ENCODE results near the gene GANAB. TPM values are rescaled to one million over a fixed set of nuclear protein-coding genes. Genes with fewer than 3 reads are reported as not detected.

Gene GANAB
- total and polyA plus RNA-seq, 2 donors from 2014 or later: 110 to 309 TPM

DNA sequence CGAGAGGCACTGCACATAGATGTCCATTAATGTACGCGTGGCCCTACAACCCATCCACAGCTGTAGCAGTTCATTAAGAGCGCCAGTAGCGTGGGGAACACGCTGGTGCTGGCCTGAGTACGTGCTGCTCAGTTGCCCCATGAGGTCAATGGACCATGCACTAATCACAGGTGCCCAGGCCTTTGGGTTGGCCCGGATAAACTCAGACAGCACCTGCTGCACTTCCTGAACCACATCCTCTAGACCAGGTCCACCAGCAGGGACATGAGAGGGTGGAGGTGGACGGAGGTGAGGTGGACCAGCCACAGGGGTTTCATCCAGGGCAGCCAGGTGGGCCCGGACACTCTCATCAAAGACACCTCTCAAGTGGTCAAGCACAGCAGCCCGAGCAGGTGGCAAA lies 3.1 kb upstream of the GANAB start:
- Histone ChIP-seq H3K27ac (ENCODE audit: low read depth in 2 of 2, low read length in 2 of 2) (no peak overlapping the region), H3K36me3 (ENCODE audit: control insufficient read depth in 2 of 3, insufficient read depth in 3 of 3, low read length in 3 of 3) (peaks cover 0 to 19% (median 5%) of the 10 kb centered on the region in 3 donors), H3K9me3 (ENCODE audit: control insufficient read depth in 2 of 3, insufficient read depth in 1 of 3, low read length in 3 of 3) (no peaks in the 10 kb centered on the region), H3K27me3 (ENCODE audit: control insufficient read depth, insufficient read depth, low read length) (no peaks in the 10 kb centered on the region), H3K4me3 (ENCODE audit: low read length in 3 of 3) (no peak overlapping the region), H3K9ac (ENCODE audit: low read length in 3 of 3) (no peak overlapping the region), H3K4me1 (ENCODE audit: control insufficient read depth in 2 of 3, insufficient read depth in 2 of 3, low read depth in 1 of 3, low read length in 3 of 3) (peaks cover 0 to 20% (median 7%) of the 10 kb centered on the region in 3 donors)
- TF ChIP-seq, protein P1, sequence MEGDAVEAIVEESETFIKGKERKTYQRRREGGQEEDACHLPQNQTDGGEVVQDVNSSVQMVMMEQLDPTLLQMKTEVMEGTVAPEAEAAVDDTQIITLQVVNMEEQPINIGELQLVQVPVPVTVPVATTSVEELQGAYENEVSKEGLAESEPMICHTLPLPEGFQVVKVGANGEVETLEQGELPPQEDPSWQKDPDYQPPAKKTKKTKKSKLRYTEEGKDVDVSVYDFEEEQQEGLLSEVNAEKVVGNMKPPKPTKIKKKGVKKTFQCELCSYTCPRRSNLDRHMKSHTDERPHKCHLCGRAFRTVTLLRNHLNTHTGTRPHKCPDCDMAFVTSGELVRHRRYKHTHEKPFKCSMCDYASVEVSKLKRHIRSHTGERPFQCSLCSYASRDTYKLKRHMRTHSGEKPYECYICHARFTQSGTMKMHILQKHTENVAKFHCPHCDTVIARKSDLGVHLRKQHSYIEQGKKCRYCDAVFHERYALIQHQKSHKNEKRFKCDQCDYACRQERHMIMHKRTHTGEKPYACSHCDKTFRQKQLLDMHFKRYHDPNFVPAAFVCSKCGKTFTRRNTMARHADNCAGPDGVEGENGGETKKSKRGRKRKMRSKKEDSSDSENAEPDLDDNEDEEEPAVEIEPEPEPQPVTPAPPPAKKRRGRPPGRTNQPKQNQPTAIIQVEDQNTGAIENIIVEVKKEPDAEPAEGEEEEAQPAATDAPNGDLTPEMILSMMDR (IDR thresholded peaks at IDR 0.05; ENCODE audit: borderline replicate concordance, extremely low read depth, insufficient read depth): no peak
- FAIRE-seq (no peak), DNase-seq (no peak)
- intact Hi-C loops (cut with DNase I): no loop called here

DNA sequence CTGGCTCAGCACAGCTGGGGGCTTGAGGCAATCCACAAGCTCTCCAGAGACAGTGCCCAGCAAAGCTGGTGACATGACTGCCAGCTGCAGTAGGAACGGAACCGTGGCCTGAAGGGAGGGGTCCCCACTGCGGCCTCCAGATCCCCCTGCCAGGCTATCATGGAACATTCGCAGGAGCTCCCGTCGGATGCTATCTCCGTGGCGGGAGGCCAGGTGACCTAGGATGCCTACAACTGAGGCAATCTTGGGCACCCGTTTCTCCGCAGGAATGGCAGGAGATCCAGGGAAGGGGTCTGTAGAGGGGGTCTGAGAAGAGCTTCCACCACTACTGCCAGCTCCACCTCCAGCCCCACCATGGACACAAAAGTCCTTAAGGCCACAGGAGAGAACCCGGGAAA lies 2.6 kb upstream of the GANAB start:
- DNase-seq (no peak), FAIRE-seq (no peak)
- H3K36me3 ChIP-seq (ENCODE audit: control insufficient read depth in 2 of 3, insufficient read depth in 3 of 3, low read length in 3 of 3): peaks cover 0 to 24% (median 5%) of the 10 kb centered on the region in 3 donors
- H3K4me3 ChIP-seq (ENCODE audit: low read length in 3 of 3): no peak overlapping the region
- H3K9me3 ChIP-seq (ENCODE audit: control insufficient read depth in 2 of 3, insufficient read depth in 1 of 3, low read length in 3 of 3): no peaks in the 10 kb centered on the region
- peaks cover 0 to 20% (median 7%) of the 10 kb centered on the region in 3 donors for H3K4me1 ChIP-seq (ENCODE audit: control insufficient read depth in 2 of 3, insufficient read depth in 2 of 3, low read depth in 1 of 3, low read length in 3 of 3)
- no peak overlapping the region for H3K27ac ChIP-seq (ENCODE audit: low read depth in 2 of 2, low read length in 2 of 2)
- no peak overlapping the region for H3K9ac ChIP-seq (ENCODE audit: low read length in 3 of 3)
- intact Hi-C loops (cut with DNase I): no loop called here
- TF ChIP-seq, protein P1 (IDR thresholded peaks at IDR 0.05; ENCODE audit: borderline replicate concordance, extremely low read depth, insufficient read depth): no peak
- H3K27me3 ChIP-seq (ENCODE audit: control insufficient read depth, insufficient read depth, low read length): no peaks in the 10 kb centered on the region

DNA sequence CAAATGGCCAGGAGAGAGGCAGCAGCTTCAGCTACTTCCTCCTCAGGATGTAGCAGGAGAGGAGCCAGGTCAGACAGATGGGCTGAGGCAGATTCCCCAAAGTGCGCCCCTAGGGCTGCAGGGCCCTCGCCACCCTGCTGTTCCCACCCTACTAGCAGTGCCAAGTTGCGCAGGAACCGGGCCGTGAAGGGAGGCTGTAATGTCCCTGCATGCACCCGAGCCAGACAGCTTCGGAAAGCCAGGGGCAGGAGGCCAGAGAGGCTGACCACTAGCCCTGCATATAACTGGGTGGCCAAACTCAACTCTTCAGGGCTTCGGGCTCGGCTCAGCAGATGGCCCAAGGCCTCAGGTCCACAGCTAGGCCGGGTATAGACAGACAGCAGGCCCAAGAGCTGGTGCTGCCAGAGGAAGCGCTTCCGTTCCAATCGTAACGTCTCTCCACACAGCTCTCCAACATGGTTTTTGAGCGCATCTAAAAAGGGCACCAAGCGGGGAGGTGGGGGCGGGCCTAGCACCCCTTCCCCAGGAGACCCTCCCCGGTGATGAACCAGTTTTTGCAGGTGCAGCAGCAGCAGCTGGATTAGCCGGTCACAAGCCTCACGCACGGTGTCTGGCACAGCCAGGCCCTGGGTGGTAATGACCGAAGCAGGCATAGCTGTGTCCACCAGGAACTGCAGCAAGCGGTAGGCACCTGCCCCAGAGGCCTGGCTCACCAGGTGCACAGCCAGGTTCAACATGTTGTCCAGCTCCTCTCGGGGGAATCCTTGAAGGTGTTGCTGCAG lies 2.0 kb upstream of the GANAB start:
- peaks cover 0 to 20% (median 7%) of the 10 kb centered on the region in 3 donors for H3K4me1 ChIP-seq (ENCODE audit: control insufficient read depth in 2 of 3, insufficient read depth in 2 of 3, low read depth in 1 of 3, low read length in 3 of 3)
- DNase-seq (no peak), FAIRE-seq (no peak)
- H3K4me3 ChIP-seq (ENCODE audit: low read length in 3 of 3): no peak overlapping the region
- no peak overlapping the region for H3K27ac ChIP-seq (ENCODE audit: low read depth in 2 of 2, low read length in 2 of 2)
- no peaks in the 10 kb centered on the region for H3K27me3 ChIP-seq (ENCODE audit: control insufficient read depth, insufficient read depth, low read length)
- intact Hi-C loops (cut with DNase I): no loop called here
- TF ChIP-seq, protein P1 (IDR thresholded peaks at IDR 0.05; ENCODE audit: borderline replicate concordance, extremely low read depth, insufficient read depth): no peak
- H3K9ac ChIP-seq (ENCODE audit: low read length in 3 of 3): no peak overlapping the region
- peaks cover 0 to 26% (median 5%) of the 10 kb centered on the region in 3 donors for H3K36me3 ChIP-seq (ENCODE audit: control insufficient read depth in 2 of 3, insufficient read depth in 3 of 3, low read length in 3 of 3)
- no peaks in the 10 kb centered on the region for H3K9me3 ChIP-seq (ENCODE audit: control insufficient read depth in 2 of 3, insufficient read depth in 1 of 3, low read length in 3 of 3)

Measured in kidney (tissue), 14 donors.